ENCODE measurements around the gene ZSCAN12. TPM values are rescaled to one million over a fixed set of nuclear protein-coding genes. Genes with fewer than 3 reads are reported as not detected.
A peak's percentile ranks its signal among the peaks of the same experiment; 100 is the strongest.

The ZSCAN12 gene
- total RNA-seq, 1 experiment from 2014 or later, result 0.81 TPM

GRCh38 chr6:28355743-28356665, 43.5 kb downstream of the ZSCAN12 start:
- Histone ChIP-seq H3K9me3 (ENCODE audit: control insufficient read depth in 1 of 2, insufficient read depth in 1 of 2, low read depth in 1 of 2, low read length in 2 of 2) (no peaks in the 10 kb centered on the region), H3K4me1 (ENCODE audit: control insufficient read depth in 1 of 2, insufficient read depth in 2 of 2, low read length in 2 of 2) (peaks cover 39 to 56% of the 10 kb centered on the region in 2 experiments), H3K27me3 (ENCODE audit: insufficient read depth, low read length) (no peaks in the 10 kb centered on the region), H3K9me2 (ENCODE audit: insufficient read depth) (no peaks in the 10 kb centered on the region), H3K79me2 (ENCODE audit: insufficient read depth, low read length) (peaks cover 57% of the 10 kb centered on the region), H3K27ac (ENCODE audit: low read depth, low read length) (peak overlapping the region; percentile 85), H2AFZ (ENCODE audit: low read depth, low read length, poor library complexity, severe bottlenecking) (no peak overlapping the region), H4K20me1 (ENCODE audit: insufficient read depth) (no peaks in the 10 kb centered on the region), H3K9ac (ENCODE audit: low read length) (peak overlapping the region; percentile 70), H3K4me2 (ENCODE audit: low read length) (peak overlapping the region; percentile 94), H3K36me3 (ENCODE audit: control insufficient read depth in 1 of 2, insufficient read depth in 2 of 2, low read length in 2 of 2) (peaks cover 2 to 4% of the 10 kb centered on the region in 2 experiments; a peak in 1 of 4 replicates), H3K4me3 (replicated peaks in 1 of 2; ENCODE audit: low read depth in 1 of 2, low read length in 2 of 2) (peak overlapping the region; percentile 46 to 63)
- TF ChIP-seq RAD21 (IDR thresholded peaks at IDR 0.05; ENCODE audit: low read depth), result peak; percentile 84
- TF ChIP-seq EGR1 (IDR thresholded peaks at IDR 0.05; ENCODE audit: low read depth), result no peak
- no peak for TF ChIP-seq JUND (IDR thresholded peaks at IDR 0.05)
- TF ChIP-seq, protein P1, sequence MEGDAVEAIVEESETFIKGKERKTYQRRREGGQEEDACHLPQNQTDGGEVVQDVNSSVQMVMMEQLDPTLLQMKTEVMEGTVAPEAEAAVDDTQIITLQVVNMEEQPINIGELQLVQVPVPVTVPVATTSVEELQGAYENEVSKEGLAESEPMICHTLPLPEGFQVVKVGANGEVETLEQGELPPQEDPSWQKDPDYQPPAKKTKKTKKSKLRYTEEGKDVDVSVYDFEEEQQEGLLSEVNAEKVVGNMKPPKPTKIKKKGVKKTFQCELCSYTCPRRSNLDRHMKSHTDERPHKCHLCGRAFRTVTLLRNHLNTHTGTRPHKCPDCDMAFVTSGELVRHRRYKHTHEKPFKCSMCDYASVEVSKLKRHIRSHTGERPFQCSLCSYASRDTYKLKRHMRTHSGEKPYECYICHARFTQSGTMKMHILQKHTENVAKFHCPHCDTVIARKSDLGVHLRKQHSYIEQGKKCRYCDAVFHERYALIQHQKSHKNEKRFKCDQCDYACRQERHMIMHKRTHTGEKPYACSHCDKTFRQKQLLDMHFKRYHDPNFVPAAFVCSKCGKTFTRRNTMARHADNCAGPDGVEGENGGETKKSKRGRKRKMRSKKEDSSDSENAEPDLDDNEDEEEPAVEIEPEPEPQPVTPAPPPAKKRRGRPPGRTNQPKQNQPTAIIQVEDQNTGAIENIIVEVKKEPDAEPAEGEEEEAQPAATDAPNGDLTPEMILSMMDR (IDR thresholded peaks at IDR 0.05 in 2 of 3, conservative IDR thresholded peaks at IDR 0.05 in 1 of 3; ENCODE audit: borderline replicate concordance in 1 of 3, insufficient read depth in 1 of 3, low read depth in 2 of 3, low read length in 2 of 3), result peak; percentile 60 to 69 (median 62)
- peak; percentile 39; the same call in 1 of the 2 replicates for TF ChIP-seq CBX3 (IDR thresholded peaks at IDR 0.05; ENCODE audit: low read depth)
- no peak for TF ChIP-seq FOSL1 (IDR thresholded peaks at IDR 0.05; ENCODE audit: low read depth)
- TF ChIP-seq ELF1 (IDR thresholded peaks at IDR 0.05; ENCODE audit: borderline replicate concordance, low read depth), result no peak
- ATAC-seq (peak; percentile 72), DNase-seq (ENCODE audit: low read depth, low spot score) (peak; percentile 72)
- intact Hi-C loops (cut with micrococcal nuclease), result loop anchor here (1.0 to 10.0 kb wide), 5 partner anchors 104 to 451 kb away; partner anchors contain the start of genes ZKSCAN4 and ZKSCAN8
- BruUV-seq (replicated peaks), result no TSS peak
- POLR2A ChIA-PET, result interaction anchor here (0.7 to 2.8 kb wide), 13 partner anchors 15 to 544 kb away, joined by 3 to 14 read pairs (median 4); partner anchors contain the start of genes ZKSCAN8 and ZSCAN16
- CTCF ChIA-PET, result interaction anchor here (0.6 to 2.7 kb wide), 21 partner anchors 11 to 519 kb away, joined by 3 to 20 read pairs (median 4); partner anchors contain the start of genes ZKSCAN4 and ZKSCAN8
- RAD21 ChIA-PET (ENCODE audit: low non-redundant PET in 1 of 2, low total read pairs in 2 of 2, uncharacterized antibody in 2 of 2, unreplicated experiment in 2 of 2), result interaction anchor here (0.7 to 1.7 kb wide), 5 partner anchors 104 to 461 kb away, joined by 3 to 4 read pairs (median 3); partner anchors contain the start of genes ZKSCAN4 (in 2 of the 2) and ZKSCAN8 (in 2 of the 2)
